GM21390 (cell line): Measurements from ENCODE around the gene DPCD.

Source experiments
- ATAC-seq: cut with Tn5 transposase; IDR thresholded peaks from one replicate; pipeline ENCODE4 v1.9.1; 2021; ENCODE audit not compliant: unreplicated experiment

DPCD gene

GRCh38 chr10:101567165-101568006 lies 20.7 kb upstream of the DPCD start:
- no peak for ATAC-seq

GRCh38 chr10:101568054-101568745 lies 19.9 kb upstream of the DPCD start:
- no peak for ATAC-seq

GRCh38 chr10:101569323-101569621 lies 18.8 kb upstream of the DPCD start:
- no peak for ATAC-seq

DNA sequence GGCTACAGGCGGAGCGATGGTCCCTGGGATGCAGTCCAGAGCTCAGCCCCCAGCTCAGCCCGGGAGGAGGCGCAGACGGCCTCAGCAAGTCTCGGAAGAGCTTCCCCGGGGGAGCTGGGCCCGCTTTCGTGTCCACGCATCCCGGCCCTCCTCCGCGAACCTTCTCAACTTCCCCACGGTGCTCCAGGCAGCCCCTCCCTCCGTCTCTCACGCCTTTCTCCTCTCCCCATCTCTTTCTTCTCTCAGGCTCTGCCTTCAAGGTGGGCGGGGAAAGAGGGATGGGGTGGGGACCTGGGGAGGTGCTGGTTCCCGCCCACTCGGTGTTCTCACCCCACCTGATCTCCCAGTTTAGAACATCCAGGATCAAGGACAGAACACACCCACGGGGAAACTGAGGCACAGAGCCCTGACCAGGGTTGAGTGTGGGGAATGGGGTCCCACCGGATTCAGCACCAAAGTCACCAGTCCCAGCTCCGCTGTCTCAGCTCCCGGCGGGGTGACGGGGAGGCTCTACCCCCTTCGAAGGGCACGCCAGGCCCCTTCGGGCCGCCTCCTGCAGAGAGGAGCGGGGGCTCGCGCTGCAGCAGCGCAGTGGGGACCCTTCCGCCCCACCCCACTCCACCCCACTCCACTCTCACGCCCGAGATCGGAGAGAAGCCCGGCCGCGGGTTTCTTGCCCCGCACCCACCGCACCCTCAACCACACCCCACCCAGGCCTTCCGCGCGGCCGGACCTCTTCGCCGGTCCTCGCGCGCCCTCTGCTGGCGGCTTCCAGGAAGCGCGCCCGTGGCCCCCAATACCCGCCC lies 18.3 kb upstream of the DPCD start:
- peak; percentile 79 for ATAC-seq

- ATAC-seq, result no peak
Observed at GRCh38 chr10:101570428-101571270, 17.5 kb upstream of the DPCD start.

DNA sequence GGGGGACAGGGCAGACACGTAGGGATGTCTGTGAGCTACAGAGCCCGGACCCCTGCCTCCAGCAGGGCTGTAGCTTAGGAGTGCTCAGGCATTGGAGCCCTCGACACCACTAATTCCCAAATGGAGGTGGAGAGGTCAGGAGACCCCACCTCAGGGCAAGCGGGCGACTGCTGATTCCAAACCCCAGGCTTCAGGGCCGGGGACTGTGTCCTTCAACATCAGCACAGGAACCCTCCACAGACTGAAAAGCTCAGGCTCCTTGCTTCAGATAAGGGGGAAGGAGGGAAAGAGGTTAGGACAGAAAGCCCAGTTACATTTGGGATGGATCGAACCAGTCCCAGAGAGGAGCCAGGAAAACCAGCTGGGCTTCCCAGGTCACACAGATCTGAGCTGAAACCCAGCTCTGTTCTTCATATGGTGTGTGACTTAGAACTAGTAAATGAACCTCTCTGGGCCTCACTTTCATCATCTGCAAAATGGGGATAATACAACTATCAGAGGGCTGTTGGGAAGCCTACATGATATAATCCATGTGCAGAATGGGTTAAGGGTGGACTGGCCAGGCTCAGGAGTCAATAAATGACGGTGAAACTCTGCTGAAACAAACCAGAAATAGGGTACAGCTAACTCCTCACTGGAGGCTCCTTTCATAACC lies 16.7 kb upstream of the DPCD start:
- no peak for ATAC-seq

GRCh38 chr10:101572126-101572525 lies 16.0 kb upstream of the DPCD start:
- no peak for ATAC-seq

GRCh38 chr10:101572785-101573184 lies 15.3 kb upstream of the DPCD start:
- ATAC-seq, result no peak

- no peak for ATAC-seq
Observed at GRCh38 chr10:101573885-101574753, 14.0 kb upstream of the DPCD start.

DNA sequence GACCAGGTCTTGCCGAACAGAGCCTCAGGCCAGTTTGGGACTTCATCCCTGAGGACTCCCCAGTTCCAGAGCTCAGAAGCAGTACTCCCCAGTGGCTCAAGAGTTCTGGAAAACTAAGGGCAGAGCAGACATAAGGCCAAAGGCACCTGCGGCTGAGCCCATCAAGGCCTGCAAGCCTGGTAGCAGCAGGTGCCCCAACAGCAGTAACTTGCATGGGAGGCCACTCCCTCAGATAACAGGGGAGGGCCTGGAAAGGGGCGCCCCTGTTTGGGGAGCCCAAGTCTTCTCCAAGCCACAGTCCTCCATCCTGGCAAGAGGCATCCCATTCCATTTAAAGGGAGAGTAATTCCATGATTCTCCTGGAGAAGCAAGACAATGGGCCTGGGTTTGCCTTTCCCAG lies 13.0 kb upstream of the DPCD start:
- no peak for ATAC-seq

- no peak for ATAC-seq
Observed at GRCh38 chr10:101575580-101576210, 12.4 kb upstream of the DPCD start.

- no peak for ATAC-seq
Observed at GRCh38 chr10:101576211-101576863, 11.8 kb upstream of the DPCD start.

DNA sequence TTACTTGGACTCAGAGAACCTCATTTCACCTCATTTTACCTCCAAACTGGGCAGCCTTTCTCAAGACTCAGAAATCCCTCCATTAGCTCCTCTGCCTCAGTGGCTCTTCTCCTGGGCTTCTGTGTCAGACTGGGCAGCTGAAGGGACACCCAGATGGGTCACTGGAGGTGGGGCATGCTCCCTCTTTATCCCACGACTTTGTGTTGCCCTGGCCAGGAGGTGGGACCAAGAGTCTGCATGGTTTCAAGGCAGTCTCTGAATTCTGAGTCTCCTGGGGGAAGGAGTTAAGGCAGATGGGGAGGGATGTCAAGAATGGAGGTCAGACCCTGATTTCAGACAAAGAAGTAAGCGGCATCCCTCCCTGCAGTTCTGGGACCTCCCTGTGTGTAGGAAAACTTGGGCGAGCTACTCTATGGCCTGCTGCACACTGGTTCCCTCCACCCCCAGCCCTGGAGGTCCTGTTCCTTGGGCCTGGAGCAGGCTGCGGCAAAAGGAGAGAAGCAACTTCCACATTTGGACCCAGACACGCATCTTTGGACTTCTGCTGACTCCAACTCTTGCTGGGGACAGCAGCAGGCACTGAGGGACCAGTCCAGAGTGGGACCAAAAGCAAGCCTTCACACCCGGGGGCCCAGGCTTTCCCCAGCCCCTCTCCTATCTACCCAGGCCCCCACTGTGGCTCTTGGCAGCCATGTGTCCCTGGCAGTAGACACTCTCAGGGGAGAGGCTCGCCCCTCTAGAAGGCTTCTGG lies 10.8 kb upstream of the DPCD start:
- ATAC-seq, result no peak

DNA sequence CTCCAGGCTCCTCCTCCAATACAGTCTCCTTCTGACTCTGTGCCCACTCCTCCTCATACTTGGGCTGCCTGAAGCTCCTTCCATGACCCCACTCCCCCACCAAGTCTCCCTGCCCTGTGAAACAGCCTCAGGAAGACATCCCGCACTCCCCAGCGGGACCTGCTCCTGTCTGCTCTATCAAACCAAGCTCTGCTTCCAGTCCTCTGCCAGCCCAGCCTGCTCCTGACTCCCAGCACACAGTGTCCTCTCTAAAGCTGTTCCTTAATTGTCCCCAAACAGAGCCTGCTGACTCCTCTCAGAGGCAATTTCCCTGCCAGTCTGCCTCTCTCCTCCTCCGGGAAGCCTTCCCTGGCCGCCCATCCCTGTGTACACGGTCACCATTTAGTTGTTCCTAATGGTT lies 9.9 kb upstream of the DPCD start:
- no peak for ATAC-seq

- no peak for ATAC-seq
Observed at GRCh38 chr10:101578803-101579515, 9.2 kb upstream of the DPCD start.

DNA sequence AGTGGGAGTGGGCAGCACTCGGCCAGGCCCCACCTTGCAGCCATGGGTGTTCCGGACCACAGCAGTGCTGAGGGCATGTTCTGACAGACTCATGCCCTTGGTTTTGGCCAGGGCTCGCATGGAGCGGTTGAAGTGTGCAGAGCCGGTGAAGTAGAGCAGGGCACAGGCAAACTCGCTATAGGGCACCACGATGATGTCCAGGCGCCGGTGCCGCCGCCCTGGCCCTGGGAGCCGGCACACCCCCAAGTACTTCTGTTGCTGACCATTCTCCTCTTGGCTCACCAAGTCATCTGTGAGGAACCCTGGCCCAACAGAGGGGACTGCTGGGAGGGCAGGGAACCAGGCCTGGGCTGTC lies 8.6 kb upstream of the DPCD start:
- ATAC-seq, result no peak
